ENCODE measurements around the gene BAIAP2. TPM values are rescaled to one million over a fixed set of nuclear protein-coding genes. Genes with fewer than 3 reads are reported as not detected.

Gene BAIAP2
- polyA plus RNA-seq, 3 donors = 43.7 to 47.5 (median 44.5) TPM

- no peak for DNase-seq (ENCODE audit: extremely low read depth in 1 of 11, low read depth in 9 of 11, low spot score in 4 of 11)
Observed at GRCh38 chr17:81091774-81092517, 57.0 kb downstream of the BAIAP2 start.

- no peak for DNase-seq (ENCODE audit: extremely low read depth in 1 of 11, low read depth in 9 of 11, low spot score in 4 of 11)
Observed at GRCh38 chr17:81092518-81093095, 57.7 kb downstream of the BAIAP2 start.

DNA sequence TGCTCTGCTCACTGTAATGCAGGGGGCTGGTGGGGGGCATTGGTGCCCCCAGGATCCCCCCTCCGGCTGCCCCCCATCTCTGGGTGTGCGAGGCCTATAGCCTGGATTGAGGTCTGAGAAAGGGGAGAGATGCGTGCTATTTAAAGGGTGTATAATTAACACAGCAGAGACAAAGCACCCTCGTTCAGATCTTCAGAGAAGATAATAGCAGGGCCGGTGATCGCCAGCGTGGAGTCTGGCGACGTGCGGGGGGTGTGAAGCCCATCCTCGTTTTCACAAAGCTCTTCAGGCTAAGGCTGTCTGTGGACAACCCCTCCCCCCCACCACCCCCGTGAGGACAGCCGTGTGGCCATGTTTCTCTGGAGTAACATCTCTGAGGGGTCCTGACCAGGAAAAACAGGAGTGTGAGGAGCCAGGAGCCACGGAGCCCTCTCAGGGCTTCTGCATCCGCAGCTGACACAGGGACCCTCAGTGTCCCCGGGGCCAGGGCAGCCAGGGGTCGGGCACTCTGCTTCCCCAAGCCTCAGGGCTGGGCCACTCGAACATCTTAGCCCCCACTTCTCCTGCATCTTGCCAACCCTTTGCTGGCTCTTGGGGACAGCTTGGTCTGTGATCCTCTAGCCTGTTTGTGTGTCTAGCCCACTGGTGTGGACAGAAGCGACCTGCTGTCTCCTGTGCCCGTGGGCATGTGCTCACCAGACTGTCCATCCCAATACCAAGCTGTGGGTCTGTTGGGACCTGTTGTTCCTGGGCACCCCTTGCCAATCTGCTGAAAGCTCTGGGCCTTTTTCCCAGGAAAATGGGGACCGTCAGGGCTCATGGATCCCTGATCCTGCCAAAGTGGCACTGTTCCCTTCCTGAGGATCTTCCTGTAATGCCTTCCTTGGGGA is 58.9 kb downstream of the BAIAP2 start:
- DNase-seq (ENCODE audit: extremely low read depth in 1 of 11, low read depth in 9 of 11, low spot score in 4 of 11) = no peak

- DNase-seq (ENCODE audit: extremely low read depth in 1 of 11, low read depth in 9 of 11, low spot score in 4 of 11) = peak; percentile 50 to 88 (median 71)
Observed at GRCh38 chr17:81094509-81095382, 59.8 kb downstream of the BAIAP2 start.

DNA sequence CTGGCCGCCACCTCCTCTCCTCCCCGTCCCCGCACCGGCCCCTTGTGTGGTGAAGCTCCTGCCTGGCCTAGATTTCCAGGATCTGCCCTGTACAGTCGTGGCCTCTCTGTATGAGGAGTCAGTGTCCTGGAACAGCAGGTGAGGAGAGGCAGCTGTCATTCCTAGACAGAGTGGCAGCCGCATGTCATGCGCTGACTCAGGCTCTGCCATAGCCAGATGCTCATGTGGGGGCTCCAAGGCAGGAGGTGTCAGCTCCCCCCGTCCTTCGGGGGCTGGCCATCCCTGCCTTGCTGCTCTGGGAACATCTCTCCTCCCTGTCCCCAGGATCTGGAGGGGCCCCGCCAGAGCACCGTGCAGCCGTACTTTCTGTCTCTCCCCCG is 60.4 kb downstream of the BAIAP2 start:
- DNase-seq (ENCODE audit: extremely low read depth in 1 of 11, low read depth in 9 of 11, low spot score in 4 of 11) = no peak

DNA sequence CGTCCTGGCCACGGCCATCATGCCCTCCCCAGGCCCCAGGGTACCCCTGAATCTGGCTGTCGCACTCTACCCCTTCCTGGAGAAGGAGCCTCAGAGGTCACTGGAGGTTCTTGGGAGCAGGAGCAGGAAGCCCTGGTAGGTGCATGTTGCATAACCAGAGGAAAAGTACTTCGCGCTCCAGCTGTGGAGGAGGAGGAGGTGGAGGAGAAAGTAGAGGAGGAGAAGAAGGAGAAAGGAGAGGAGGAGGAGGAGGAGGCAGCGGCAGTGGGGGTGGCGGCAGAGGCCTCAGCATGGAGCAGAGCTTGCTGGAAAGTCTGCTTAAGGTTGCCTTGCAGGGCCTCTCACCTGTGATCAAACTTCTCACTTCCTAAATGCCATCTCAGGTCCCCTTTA is 61.8 kb downstream of the BAIAP2 start:
- DNase-seq (ENCODE audit: extremely low read depth in 1 of 11, low read depth in 9 of 11, low spot score in 4 of 11) = no peak

GRCh38 chr17:81097134-81097942 is 62.4 kb downstream of the BAIAP2 start:
- DNase-seq (ENCODE audit: extremely low read depth in 1 of 11, low read depth in 9 of 11, low spot score in 4 of 11) = peak in 10 of 11 donors; percentile 60 to 84 (median 78)

DNA sequence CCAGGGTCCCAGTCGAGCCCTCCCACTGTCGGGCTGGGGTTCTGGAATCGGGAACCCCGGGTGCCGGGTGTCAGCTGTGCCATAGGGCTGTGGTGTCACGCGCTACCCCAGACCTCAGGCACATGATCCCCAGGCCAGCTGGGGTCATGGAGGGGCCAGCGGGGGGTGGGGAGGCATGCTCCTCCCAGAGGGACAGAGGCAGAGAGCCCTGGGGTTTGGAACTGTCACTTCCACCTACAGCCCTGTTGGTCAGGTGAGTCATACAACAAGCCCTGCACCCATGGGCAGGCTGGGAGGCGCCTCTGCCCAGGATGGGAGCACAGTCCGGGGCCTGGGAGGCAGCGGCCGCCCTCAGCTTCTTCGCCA is 63.0 kb downstream of the BAIAP2 start:
- DNase-seq (ENCODE audit: extremely low read depth in 1 of 11, low read depth in 9 of 11, low spot score in 4 of 11) = no peak

DNA sequence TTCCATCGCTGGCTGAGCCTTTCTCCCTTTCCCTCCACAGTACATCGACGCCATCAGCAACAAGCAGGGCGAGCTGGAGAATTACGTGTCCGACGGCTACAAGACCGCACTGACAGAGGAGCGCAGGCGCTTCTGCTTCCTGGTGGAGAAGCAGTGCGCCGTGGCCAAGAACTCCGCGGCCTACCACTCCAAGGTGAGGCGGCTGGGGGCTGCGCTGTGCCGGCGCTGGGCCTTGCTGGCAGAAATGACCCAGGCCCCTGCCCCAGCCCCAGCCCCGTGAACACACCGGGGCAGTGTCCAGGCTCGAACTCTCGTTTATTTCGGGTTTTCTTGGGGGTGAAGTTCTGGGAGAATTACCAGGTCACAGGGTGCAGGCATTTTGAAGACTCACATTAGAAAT is 64.9 kb downstream of the BAIAP2 start:
- DNase-seq (ENCODE audit: extremely low read depth in 1 of 11, low read depth in 9 of 11, low spot score in 4 of 11) = no peak

DNA sequence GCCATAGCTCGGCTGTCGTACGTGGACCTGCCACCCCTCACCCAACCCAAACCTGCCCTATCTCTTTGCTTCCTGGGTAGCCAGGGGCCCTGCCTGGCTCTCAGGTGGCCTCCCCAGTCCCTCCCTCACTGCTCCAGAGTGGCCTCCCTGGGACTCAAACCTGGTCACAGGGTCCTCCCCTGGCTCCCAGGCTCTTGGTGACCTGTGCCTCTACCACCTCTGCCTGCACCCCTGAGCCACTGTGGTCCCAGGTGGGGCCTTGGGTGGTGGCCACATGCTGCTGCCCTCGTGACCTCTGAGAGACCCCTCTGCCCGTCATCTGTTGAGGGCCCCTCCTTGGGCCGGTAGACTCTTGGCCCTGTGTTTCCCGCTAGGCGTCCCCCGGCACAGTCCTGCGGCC is 65.7 kb downstream of the BAIAP2 start:
- no peak for DNase-seq (ENCODE audit: extremely low read depth in 1 of 11, low read depth in 9 of 11, low spot score in 4 of 11)

GRCh38 chr17:81101614-81102306 is 66.8 kb downstream of the BAIAP2 start:
- DNase-seq (ENCODE audit: extremely low read depth in 1 of 11, low read depth in 9 of 11, low spot score in 4 of 11) = peak in 8 of 11 donors; percentile 43 to 64 (median 56)

- no peak for DNase-seq (ENCODE audit: extremely low read depth in 1 of 11, low read depth in 9 of 11, low spot score in 4 of 11)
Observed at GRCh38 chr17:81102352-81102751, 67.4 kb downstream of the BAIAP2 start.

- DNase-seq (ENCODE audit: extremely low read depth in 1 of 11, low read depth in 9 of 11, low spot score in 4 of 11) = no peak
Observed at GRCh38 chr17:81102869-81103268, 67.9 kb downstream of the BAIAP2 start.

DNA sequence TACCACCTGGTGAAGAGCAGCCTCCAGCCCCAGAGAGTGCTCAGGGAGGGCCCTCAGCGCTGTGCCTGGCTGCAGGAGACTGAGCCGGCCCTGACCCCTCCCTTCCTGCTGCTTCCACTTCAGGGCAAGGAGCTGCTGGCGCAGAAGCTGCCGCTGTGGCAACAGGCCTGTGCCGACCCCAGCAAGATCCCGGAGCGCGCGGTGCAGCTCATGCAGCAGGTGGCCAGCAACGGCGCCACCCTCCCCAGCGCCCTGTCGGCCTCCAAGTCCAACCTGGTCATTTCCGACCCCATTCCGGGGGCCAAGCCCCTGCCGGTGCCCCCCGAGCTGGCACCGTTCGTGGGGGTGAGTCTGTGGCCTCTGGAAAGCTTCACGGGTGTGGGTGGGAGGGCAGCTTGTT is 68.4 kb downstream of the BAIAP2 start:
- no peak for DNase-seq (ENCODE audit: extremely low read depth in 1 of 11, low read depth in 9 of 11, low spot score in 4 of 11)

DNA sequence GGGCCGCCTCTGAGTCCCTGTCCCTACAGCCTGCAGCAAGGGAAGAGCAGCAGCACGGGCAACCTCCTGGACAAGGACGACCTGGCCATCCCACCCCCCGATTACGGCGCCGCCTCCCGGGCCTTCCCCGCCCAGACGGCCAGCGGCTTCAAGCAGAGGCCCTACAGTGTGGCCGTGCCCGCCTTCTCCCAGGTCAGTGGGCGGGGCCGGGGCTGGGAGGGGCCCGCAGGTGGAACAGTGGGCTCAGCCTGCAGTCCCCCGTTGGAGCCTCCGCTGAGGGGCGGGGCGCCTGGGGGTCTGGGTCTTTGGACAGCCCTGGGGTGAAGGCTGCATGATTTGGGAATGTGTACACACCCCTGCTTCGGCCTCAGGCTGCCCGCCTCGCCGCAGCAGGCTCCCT is 71.8 kb downstream of the BAIAP2 start:
- no peak for DNase-seq (ENCODE audit: extremely low read depth in 1 of 11, low read depth in 9 of 11, low spot score in 4 of 11)

GRCh38 chr17:81108220-81108619 is 73.3 kb downstream of the BAIAP2 start:
- DNase-seq (ENCODE audit: extremely low read depth in 1 of 11, low read depth in 9 of 11, low spot score in 4 of 11) = no peak

GRCh38 chr17:81109957-81110356 is 75.0 kb downstream of the BAIAP2 start:
- no peak for DNase-seq (ENCODE audit: extremely low read depth in 1 of 11, low read depth in 9 of 11, low spot score in 4 of 11)

Data from renal cortex interstitium (tissue), 11 donors.